Measurements from ENCODE around the gene WASF3.

Gene WASF3

DNA sequence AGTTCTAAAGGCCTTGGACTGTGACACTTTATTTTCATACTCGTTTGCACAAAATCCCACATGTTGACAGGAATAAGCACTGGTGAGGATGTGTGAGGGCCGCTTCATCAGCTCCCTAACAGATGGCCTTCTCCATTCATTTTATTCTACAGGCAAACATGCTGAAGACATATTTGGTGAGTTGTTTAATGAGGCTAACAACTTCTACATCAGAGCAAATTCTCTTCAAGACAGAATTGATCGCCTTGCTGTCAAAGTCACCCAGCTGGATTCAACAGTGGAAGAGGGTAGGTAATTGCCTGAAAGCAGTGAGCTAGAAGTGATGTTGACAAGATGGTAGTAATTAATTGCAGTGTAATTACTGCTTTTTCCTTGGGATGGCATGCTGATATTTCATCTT is 107.4 kb downstream of the WASF3 start:
- H3K4me1 ChIP-seq (ENCODE audit: control insufficient read depth in 1 of 2, insufficient read depth in 1 of 2, low read depth in 1 of 2, low read length in 1 of 2), result no peaks in the 10 kb centered on the region
- TF ChIP-seq, protein P1, sequence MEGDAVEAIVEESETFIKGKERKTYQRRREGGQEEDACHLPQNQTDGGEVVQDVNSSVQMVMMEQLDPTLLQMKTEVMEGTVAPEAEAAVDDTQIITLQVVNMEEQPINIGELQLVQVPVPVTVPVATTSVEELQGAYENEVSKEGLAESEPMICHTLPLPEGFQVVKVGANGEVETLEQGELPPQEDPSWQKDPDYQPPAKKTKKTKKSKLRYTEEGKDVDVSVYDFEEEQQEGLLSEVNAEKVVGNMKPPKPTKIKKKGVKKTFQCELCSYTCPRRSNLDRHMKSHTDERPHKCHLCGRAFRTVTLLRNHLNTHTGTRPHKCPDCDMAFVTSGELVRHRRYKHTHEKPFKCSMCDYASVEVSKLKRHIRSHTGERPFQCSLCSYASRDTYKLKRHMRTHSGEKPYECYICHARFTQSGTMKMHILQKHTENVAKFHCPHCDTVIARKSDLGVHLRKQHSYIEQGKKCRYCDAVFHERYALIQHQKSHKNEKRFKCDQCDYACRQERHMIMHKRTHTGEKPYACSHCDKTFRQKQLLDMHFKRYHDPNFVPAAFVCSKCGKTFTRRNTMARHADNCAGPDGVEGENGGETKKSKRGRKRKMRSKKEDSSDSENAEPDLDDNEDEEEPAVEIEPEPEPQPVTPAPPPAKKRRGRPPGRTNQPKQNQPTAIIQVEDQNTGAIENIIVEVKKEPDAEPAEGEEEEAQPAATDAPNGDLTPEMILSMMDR (IDR thresholded peaks at IDR 0.05), result no peak
- H3K36me3 ChIP-seq, result no peaks in the 10 kb centered on the region
- no peak overlapping the region for H3K27ac ChIP-seq
- H3K4me3 ChIP-seq (ENCODE audit: low read depth in 1 of 2, low read length in 1 of 2), result no peak overlapping the region
- H3K27me3 ChIP-seq, result no peaks in the 10 kb centered on the region
- H3K9me3 ChIP-seq, result no peaks in the 10 kb centered on the region

DNA sequence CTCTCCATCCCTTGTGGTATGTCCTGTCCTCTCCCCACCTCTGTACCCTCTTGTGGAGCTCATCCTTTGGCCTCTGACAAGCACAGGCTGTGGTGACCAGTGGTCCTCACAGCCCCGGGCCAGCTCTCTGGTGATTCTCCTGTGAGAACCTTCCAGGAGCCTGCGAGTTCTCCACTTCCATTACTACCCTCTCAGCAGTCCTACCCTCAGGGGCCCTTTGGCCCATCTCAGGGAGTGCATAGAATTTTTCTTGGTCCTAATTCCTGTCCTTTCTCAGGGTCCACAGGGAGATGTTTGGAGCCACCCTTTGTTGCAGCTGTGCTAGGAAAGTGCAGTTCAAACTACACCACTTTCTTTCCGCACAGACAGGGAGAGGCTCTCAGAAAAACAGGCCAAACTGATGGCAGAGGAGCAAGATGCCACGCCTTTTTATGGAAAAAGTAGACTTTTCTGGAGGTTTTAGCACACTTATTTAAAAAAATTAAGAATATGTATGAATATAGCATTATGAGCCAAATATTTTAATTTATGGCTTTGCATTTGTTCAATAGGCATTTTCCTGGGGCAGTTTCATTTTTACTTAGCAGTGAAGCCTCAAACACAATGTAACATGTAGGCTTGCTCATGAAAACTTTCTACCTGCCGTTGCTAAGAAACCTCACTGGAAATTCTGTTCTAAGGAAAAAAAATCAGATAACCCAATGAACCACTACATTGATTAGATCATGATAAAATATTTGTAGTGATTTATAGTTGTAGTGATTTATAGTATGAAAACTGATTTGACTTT is 111.1 kb downstream of the WASF3 start:
- H3K4me3 ChIP-seq (ENCODE audit: low read depth in 1 of 2, low read length in 1 of 2), result no peak overlapping the region
- H3K27me3 ChIP-seq, result no peaks in the 10 kb centered on the region
- no peaks in the 10 kb centered on the region for H3K4me1 ChIP-seq (ENCODE audit: control insufficient read depth in 1 of 2, insufficient read depth in 1 of 2, low read depth in 1 of 2, low read length in 1 of 2)
- no peak overlapping the region for H3K27ac ChIP-seq
- H3K9me3 ChIP-seq, result no peaks in the 10 kb centered on the region
- TF ChIP-seq, protein P1 (IDR thresholded peaks at IDR 0.05), result no peak
- H3K36me3 ChIP-seq, result no peaks in the 10 kb centered on the region

DNA sequence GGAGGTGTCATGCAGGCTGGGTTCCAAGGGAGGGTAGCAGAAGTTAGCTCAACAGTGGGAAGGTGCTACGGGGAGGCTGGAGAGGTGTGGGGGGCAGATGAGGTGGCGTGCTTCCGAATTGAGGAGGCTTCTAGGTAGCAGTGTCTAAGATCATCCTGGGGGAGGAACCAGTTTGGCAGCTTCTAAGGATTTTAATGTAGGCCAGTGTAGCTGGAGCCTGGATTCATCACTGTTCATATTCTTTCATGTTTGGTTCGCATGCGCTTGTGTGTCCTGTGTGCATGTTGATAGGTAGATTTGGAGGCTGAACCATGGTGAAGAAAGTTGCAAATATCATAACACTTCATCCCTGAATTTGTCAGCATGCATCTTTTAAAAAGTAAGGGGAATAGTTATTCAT is 116.4 kb downstream of the WASF3 start:
- H3K27ac ChIP-seq, result no peak overlapping the region
- TF ChIP-seq, protein P1 (IDR thresholded peaks at IDR 0.05), result no peak

DNA sequence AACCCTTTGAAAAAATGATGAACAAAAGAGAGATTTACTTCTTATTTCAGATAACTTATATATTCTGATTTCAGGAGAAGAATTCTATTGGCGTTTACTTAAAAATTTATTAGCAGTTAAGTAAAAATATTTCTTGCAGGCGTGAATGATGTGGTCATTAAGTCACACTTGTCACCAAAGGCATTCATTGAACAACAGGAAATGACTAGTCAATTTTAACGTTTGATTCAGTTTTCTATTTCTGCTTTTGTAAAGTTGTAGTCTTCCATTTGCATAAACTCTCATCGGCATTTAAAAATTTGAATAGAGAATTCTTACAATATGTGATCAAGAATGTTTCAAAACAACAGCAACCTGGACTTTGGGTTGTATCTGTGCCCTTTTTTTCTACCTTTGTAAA is 119.7 kb downstream of the WASF3 start:
- Histone ChIP-seq H3K4me3 (ENCODE audit: low read depth in 1 of 2, low read length in 1 of 2) (no peak overlapping the region), H3K27ac (no peak overlapping the region), H3K36me3 (no peaks in the 10 kb centered on the region), H3K9me3 (no peaks in the 10 kb centered on the region), H3K4me1 (ENCODE audit: control insufficient read depth in 1 of 2, insufficient read depth in 1 of 2, low read depth in 1 of 2, low read length in 1 of 2) (no peaks in the 10 kb centered on the region), H3K27me3 (no peaks in the 10 kb centered on the region)
- TF ChIP-seq, protein P1 (IDR thresholded peaks at IDR 0.05), result no peak

More for the DNA sequence above, 116.4 kb downstream of the WASF3 start:
- no peaks in the 10 kb centered on the region for H3K27me3 ChIP-seq
- no peak overlapping the region for H3K4me3 ChIP-seq (ENCODE audit: low read depth in 1 of 2, low read length in 1 of 2)
- no peaks in the 10 kb centered on the region for H3K4me1 ChIP-seq (ENCODE audit: control insufficient read depth in 1 of 2, insufficient read depth in 1 of 2, low read depth in 1 of 2, low read length in 1 of 2)
- H3K36me3 ChIP-seq, result no peaks in the 10 kb centered on the region
- H3K9me3 ChIP-seq, result no peaks in the 10 kb centered on the region

DNA sequence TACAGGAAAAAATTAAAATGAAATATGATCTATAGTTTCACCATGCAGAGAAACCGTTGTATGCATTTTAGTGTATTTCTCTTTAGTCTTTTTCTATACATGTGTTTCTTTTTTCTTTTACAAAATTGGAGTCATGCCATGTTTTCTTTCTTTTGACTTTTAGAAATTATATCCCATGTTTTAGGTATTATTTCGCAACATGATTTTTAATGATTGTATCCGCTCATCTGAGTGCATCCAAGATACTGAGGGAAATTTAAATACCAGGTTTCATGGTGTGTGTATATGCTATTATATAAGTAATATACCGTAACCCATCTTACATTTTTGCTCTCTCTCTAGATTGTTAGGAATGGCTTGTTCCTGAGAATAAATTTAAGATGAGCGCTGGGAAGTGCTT is 120.8 kb downstream of the WASF3 start:
- no peak overlapping the region for H3K4me3 ChIP-seq (ENCODE audit: low read depth in 1 of 2, low read length in 1 of 2)
- H3K4me1 ChIP-seq (ENCODE audit: control insufficient read depth in 1 of 2, insufficient read depth in 1 of 2, low read depth in 1 of 2, low read length in 1 of 2), result no peaks in the 10 kb centered on the region
- H3K27me3 ChIP-seq, result no peaks in the 10 kb centered on the region
- H3K27ac ChIP-seq, result no peak overlapping the region
- no peaks in the 10 kb centered on the region for H3K9me3 ChIP-seq
- H3K36me3 ChIP-seq, result no peaks in the 10 kb centered on the region
- TF ChIP-seq, protein P1 (IDR thresholded peaks at IDR 0.05), result no peak
